Cardiac muscle cell (in vitro differentiated cells and primary cell): ENCODE results near the gene IL6R. TPM values are rescaled to one million over a fixed set of nuclear protein-coding genes. Genes with fewer than 3 reads are reported as not detected.

ENCODE experiments used
- DNase-seq, 2 donors: peaks; one replicate each; pipeline versions ENCODE4 v3.0.0 to v3.0.0-alpha.2; 2010 to 2017; ENCODE audit warnings: low read depth in 1 of 2, low spot score in 1 of 2
- H3K27ac ChIP-seq: fragments of 200-600 bp; sonication (generic); 2 replicates; pipeline ENCODE4 v1.5.1; 2016
- H3K27me3 ChIP-seq: fragments of 200-600 bp; sonication (generic); 2 replicates; pipeline ENCODE4 v1.6.0; 2016; ENCODE audit warnings: control low read depth
- H3K36me3 ChIP-seq: fragments of 200-600 bp; sonication (generic); 2 replicates; pipeline ENCODE4 v1.5.1; 2016; ENCODE audit warnings: control low read depth
- H3K4me1 ChIP-seq: fragments of 200-600 bp; sonication (generic); 2 replicates; pipeline ENCODE4 v1.8.1; 2017; ENCODE audit warnings: low read depth, mild to moderate bottlenecking, mixed run types
- H3K4me3 ChIP-seq: fragments of 200-600 bp; sonication (generic); 2 replicates; pipeline ENCODE4 v1.5.1; 2016; ENCODE audit warnings: mild to moderate bottlenecking
- H3K9me3 ChIP-seq: fragments of 200-600 bp; sonication (generic); 2 replicates; pipeline ENCODE4 v1.5.1; 2017; ENCODE audit warnings: low read depth, mild to moderate bottlenecking, control low read depth
- polyA plus RNA-seq: library from polyadenylated mRNA; unstranded; fragments of >200 nt; fragmentation: Nextera tagmentation; extraction: Ambion mirVana; gene quantifications from 2 replicates; pipeline ENCODE4 v1.2.1, GENCODE V29; 2016
- total RNA-seq: library from RNA; depleted of rRNA; stranded (reverse); fragments of >200 nt; gene quantifications from 2 replicates; pipeline ENCODE4 v1.2.3, GENCODE V29; 2016
- TF ChIP-seq, protein P1 (sequence below): IDR thresholded peaks from 2 replicates; pipeline ENCODE4 v1.5.1; 2012; ENCODE audit warnings: low read depth, mild to moderate bottlenecking, low read length

The IL6R gene
- total and polyA plus RNA-seq, 2 experiments from 2014 or later, result 2.5 to 5.2 TPM

DNA sequence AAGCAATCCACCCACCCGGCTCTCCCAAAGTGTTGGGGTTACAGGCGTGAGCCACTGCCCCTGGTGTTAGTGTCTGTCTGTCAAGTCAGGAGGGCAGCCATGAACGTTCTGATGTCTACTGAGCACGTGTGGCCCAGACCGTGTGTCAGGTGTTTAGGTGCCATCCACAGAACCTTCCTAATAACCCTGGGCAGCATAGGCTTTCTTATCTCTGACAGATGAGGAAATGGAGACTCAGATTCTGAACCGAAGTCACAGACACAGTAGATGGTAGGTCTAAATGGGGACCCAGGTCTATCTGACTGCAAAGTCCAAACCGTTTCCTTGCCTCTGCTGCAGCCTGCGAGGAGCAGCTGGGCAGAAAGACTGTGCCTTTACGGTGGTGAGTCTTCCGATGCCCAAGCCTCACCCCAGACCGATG lies 622 bp upstream of the IL6R start:
- Histone ChIP-seq H3K36me3 (no peaks in the 10 kb centered on the region), H3K27me3 (peaks cover 46% of the 10 kb centered on the region), H3K9me3 (no peaks in the 10 kb centered on the region), H3K27ac (no peak overlapping the region), H3K4me1 (peaks cover 7% of the 10 kb centered on the region), H3K4me3 (peak overlapping the region; percentile 44)
- DNase-seq, result no peak
- TF ChIP-seq, protein P1, sequence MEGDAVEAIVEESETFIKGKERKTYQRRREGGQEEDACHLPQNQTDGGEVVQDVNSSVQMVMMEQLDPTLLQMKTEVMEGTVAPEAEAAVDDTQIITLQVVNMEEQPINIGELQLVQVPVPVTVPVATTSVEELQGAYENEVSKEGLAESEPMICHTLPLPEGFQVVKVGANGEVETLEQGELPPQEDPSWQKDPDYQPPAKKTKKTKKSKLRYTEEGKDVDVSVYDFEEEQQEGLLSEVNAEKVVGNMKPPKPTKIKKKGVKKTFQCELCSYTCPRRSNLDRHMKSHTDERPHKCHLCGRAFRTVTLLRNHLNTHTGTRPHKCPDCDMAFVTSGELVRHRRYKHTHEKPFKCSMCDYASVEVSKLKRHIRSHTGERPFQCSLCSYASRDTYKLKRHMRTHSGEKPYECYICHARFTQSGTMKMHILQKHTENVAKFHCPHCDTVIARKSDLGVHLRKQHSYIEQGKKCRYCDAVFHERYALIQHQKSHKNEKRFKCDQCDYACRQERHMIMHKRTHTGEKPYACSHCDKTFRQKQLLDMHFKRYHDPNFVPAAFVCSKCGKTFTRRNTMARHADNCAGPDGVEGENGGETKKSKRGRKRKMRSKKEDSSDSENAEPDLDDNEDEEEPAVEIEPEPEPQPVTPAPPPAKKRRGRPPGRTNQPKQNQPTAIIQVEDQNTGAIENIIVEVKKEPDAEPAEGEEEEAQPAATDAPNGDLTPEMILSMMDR, result no peak

- peak; percentile 59 to 65 for DNase-seq
- Histone ChIP-seq H3K4me1 (peaks cover 7% of the 10 kb centered on the region), H3K27ac (no peak overlapping the region), H3K9me3 (no peaks in the 10 kb centered on the region), H3K4me3 (peak overlapping the region; percentile 44), H3K36me3 (no peaks in the 10 kb centered on the region), H3K27me3 (peaks cover 46% of the 10 kb centered on the region)
- TF ChIP-seq, protein P1, result peak; percentile 56
Measured at GRCh38 chr1:154405747-154406571, 816 bp downstream of the IL6R start.

DNA sequence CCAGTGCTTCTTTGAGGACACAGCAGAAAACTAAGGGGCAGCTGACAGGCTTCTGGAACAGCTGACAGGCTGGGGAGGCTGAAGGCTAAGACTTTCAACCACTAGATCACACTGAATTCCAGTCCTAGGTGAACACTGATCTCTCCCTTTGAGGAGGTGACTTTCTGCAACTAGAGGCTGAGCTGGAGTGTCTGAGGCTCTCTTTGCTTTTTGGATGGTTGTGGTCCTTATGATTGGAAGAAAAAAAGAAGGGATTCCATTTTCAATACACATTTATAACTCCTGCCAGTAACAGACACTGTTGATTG lies 1.4 kb downstream of the IL6R start:
- Histone ChIP-seq H3K27ac (no peak overlapping the region), H3K4me3 (peak overlapping the region; percentile 44), H3K9me3 (no peaks in the 10 kb centered on the region), H3K4me1 (peaks cover 7% of the 10 kb centered on the region), H3K27me3 (peaks cover 46% of the 10 kb centered on the region), H3K36me3 (no peaks in the 10 kb centered on the region)
- TF ChIP-seq, protein P1, result no peak
- no peak for DNase-seq

DNA sequence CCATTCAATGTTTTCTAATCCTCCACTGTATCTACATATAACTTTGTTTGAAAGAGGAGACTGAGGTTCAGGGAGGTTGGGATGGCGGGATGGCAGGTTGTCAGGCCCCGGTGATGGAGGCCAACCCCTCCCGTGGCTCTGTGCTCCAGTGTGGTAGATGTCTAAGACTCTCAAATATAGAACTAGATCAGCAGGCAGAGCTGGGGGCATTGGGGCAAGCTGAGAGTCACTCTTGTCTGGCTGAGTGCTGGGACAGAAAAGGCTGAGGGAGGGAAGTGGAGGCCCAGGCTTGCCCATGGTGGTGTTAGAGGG lies 1.7 kb downstream of the IL6R start:
- H3K4me3 ChIP-seq, result no peak overlapping the region
- no peak for DNase-seq
- peaks cover 46% of the 10 kb centered on the region for H3K27me3 ChIP-seq
- H3K9me3 ChIP-seq, result no peaks in the 10 kb centered on the region
- no peak overlapping the region for H3K27ac ChIP-seq
- no peaks in the 10 kb centered on the region for H3K36me3 ChIP-seq
- peaks cover 7% of the 10 kb centered on the region for H3K4me1 ChIP-seq
- TF ChIP-seq, protein P1, result no peak

DNA sequence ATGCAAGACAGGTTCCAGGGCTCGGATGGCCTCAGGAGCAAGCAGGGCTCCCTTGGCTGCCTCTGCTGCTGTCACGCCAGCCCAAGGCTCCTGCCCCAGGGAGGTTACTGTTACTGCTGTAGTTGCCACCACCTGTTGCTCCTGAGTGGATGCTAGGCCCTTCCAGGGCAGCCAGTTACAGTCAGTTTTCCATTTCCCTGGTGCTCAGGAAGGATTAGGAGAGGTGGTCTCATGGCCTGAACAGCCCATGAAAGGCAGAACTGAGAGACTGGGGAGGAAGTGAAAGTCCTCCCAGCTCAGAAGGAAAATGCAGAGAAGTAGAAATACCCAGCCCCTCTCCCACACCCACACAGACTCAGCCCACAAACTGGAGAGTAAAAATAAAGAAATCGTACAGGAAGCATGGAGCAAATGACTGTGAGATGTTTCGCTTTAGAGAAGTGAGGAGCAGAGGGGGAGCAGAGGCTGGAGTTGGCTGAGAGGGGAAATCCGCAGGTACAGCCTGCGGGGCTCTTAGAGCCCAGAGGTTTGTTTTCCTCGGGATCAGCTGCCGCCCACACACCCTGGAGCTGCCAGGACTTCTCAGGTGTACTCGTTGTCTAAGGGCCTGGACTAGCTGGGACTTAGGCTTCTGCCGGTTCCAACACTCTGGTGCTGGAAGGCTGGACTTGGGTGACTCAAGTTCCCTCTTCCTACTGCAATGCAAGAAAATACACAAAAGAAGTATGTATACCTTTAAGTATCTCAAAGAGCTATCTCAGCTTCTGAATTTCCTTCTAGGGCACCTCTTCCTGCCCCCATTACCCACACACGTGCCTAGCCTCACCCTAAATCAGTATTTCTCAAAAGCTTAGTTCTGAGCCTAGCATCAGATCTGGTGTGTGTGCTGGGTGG lies 2.3 kb downstream of the IL6R start:
- Histone ChIP-seq H3K4me1 (peaks cover 7% of the 10 kb centered on the region), H3K27me3 (peaks cover 46% of the 10 kb centered on the region), H3K4me3 (no peak overlapping the region), H3K9me3 (no peaks in the 10 kb centered on the region), H3K27ac (no peak overlapping the region), H3K36me3 (no peaks in the 10 kb centered on the region)
- TF ChIP-seq, protein P1, result no peak
- DNase-seq, result no peak
